ENCODE measurements around the gene FILIP1.

FILIP1 gene

DNA sequence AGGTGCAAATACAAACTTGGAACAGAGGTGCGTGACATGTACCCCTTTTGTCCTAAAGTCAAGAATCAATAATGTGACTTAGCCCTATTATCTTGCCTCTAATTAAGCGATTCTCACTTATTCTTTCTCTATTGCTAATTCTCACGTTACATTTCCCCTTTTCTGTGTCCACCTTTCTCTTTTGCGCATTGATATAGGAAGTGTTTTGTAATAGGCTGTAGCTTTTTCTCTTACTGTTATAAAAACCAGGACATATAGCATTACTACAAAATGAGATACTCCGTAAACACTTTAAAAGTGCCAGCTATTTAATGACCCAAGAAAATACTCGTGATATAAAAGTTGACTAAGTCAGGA, 208.3 kb downstream of the FILIP1 start:
- DNase-seq: no peak

DNA sequence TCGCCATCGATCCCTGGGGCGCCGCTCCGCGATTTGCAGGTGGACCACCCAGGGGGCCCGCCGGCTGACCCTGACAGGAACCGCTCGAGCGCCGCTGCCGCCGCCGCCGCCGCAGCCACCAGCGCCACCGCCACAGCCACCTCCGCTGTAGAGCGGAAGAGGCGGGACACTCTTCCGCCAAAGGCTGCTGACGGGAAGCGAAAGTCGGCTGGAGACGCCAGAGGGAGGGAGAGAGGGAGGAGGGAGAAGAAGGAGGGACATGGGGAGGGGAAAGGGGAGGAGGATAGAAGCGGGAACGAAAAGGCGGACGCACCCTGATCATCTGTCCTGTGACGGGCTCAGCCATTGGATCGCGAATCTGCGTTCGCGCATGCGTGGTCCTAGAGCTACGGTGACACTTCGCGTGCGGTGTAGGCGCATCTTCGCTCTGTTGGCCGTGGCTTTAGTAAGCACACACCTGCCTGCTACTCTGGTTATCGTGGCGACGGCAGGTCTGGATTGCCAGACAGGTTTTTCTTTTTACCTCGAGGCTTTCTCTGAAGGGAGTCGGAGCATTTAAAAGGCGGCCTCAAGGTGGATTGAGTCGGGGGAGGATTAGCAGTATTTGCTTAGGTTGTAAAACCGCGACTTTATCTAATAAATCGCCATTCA, 208.8 kb downstream of the FILIP1 start, which contains the start of gene TMEM30A:
TMEM30A (minus strand) TSS at position 161 of the 651 bp plus-strand sequence; CDS start at position 7, 154 bp downstream.
- DNase-seq: peak; percentile 99

DNA sequence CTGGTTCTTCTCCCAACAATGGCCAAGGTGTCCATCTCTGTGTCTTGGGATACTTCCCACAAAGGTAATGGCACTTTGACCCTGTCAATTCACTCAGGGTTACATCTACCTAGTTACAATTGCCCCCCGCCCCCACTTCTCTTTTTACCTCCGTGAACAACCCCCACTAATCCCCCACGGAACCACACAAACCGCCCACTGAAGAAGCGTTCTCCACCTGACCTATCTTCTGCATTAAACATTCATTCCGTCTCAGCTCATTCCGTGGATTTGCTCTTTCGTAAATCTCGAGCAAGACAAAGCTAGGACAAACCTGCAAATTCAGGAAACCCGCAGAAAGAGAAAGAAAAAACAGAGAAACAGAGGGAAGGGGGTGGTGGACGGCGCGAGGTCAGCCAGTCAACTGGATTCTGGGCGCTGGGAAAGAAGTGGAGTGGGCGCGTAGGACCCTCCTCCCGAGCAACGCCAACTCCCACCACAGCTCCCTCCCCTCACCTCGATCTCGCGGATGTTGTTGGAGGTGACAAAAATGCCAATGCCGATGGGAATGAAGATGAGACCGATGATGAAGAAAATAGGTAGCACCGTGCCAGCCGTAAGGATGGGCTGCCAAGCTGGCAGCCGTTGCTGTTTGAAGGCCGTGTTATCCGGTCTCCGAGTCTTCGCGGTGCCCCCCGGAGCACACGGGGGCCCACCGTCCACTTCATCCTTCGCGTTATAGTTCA, 209.5 kb downstream of the FILIP1 start:
- peak; percentile 56 for DNase-seq

DNA sequence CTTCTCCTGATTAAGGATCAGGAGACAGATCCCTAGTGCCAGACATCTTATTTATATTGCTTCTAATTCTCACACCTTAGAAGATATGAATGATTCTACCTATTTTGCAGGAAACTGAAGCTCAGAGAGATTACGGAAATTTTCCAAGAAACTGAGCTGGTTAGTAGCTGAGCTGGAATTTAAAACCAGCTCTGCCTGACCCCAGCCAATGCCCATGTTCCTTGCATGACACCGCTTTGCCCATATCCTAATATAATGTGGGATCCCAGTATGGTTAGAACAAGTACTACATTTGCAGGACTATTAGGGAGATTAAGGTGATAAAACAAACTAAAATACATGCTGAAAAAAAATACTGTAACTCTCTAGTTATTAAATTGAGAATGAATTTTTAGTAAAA, 210.9 kb downstream of the FILIP1 start:
- DNase-seq: no peak

DNA sequence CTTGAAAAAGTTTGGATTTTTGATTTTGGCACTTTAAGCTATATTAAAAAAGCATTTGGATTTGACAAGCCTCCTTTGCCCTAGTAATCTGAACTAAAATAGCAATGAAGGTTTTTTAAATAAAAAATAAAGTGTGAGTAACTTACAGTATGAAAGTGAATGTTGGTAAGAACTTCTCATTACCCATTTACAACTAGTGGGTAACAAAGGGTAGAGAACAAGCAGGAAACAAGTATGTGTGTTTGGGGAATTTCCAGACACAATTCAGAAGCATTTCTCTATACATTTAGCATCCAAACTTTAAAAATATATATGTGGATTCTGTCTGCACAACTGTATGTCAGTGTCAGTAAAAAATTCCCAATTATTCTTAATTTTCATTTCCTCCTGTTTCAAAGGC, 211.9 kb downstream of the FILIP1 start:
- DNase-seq: no peak

DNA sequence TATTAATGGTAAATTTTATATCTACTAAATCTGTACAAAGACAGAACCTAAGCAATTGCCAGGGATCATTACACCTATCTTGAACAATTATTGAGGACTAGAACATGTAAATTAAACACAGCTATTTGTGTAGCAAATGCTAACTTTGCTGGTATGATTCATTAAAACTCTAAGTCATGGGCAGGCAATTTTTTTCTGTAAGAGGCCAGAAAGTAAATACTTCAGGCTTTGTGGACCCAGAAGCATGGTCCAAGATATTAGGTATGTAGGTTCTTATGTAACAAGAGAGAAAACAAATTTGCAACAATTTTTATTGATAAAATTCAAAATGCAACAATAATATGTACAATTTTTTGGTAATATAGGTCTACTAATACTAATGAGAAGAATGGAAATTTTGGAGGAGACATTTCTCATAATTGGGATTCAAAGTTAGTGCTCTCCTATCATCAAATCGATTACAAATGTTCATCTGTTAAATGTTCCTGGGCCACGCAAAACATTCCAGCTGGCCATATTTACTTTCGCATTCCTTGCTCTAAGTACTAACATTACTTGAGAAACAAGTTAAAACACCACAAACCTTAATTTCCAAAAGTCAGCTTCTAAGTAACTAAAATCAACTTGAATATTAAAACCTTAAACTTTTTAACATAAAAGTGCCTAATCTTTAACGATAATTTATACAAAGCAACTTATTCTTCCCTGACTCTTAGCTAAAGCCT, 213.3 kb downstream of the FILIP1 start:
- no peak for DNase-seq

GRCh38 chr6:75279418-75279817, 214.2 kb downstream of the FILIP1 start:
- no peak for DNase-seq

- DNase-seq: peak; percentile 59
These were observed 215.0 kb downstream of the FILIP1 start for GRCh38 chr6:75278474-75279077.

DNA sequence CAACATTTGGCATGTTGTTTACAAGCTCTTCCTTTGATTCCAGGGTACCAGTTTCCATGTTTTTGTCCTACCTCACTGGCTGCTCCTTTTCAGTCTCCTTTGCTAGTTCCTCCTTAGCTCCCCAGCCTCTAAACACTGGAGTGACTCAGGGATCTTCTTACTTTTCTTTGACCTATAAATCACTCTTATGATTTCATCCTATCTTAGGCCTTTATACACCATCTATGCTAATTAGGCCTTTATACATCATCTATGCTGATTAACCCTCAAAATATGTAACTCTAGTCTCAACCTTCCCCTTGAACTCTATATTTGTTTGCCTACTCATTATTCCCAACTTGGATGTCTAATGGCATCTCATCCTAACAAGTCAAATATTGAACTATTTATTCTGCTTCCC, 218.5 kb downstream of the FILIP1 start:
- no peak for DNase-seq

DNA sequence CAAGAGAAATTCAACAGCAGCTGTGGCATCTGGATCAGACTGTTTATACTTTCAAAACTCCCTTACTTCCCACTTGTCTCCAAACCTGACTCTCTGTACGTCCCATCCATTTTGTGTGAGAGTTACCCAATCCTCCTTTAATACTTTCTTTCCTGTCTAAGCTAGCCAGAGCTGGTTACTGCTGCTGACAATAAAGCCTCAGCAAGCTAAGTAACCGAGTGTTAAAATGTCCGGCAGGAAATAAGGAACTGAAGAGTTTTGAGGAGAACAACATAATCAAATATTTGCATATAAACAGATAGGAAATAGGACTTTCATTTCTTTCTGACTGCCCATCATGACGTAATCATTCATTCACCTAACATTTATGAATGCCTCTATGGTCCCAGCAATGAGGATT, 220.6 kb downstream of the FILIP1 start:
- DNase-seq: no peak

DNA sequence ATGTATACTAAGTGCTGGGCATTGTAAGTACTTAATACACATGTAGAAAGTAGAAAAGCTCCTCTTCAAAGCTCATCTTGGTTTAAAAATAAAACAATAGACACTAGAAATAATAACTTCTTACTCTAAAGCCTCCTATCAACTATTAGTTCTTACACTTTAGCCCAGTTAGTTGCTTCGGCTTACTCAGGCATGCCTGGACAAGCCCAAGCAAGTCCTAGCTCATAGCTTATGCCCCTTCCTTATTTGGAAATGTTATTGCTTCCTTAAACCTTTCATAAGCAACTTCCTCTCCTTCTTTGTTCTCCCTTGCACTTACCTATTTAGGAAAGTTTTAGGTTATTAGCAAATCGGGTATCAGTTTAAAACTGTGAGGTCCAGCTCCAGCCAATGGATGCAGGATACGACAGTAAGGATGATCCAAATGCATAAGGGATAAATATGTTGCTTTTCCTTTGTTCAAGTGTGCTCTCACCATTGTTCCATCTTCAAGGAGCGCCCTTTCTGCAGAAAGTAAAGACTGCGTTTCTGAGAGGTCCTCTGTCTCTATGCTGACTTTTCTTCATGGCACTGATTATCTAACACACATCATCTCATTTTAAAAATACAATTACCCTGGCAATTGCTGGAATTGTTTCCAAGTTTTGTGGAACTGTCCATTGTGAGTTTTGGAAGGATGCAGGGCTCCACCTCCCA, 221.3 kb downstream of the FILIP1 start:
- DNase-seq: peak; percentile 18

- no peak for DNase-seq
These were observed 224.6 kb downstream of the FILIP1 start for GRCh38 chr6:75268988-75269354.

DNA sequence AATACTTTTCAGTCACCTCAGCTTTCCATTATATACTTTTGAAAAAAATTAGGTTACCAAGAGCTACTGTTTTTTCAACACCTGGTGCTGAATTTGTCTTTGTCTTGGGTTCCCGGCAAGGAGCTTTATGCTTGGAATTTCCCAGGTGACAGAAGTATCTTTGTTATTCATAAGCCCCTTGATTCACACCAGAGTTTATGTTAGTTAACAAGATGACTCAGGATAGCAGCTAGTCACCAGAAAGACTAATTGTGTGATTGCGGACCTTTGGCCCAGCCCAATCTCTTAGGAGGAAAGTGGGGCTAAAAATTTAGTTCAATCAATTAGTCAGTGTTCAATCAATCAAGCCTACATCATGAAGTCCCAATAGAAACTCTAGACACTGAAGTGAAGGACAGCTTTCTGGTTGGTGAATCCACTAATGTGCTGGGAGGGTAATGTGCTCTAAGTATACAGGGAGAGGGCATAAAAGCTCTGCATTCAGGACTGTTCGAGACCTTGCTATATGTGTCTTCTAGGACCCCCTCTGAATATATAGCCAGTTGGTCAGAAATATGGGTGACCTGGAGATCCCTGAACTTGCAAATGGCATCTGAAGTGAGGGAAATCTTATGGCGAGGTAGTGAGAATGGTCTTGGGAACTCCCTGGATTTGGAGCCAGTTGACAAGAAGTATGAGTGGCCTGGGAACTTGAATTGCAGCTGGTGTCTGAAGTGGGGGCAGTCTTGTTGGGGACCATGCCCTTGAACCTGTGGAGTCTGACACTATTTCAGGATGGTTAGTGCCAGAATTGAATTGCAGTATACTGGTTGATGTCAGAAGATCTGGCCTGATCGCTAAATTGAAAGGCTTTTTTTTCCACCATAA, 225.2 kb downstream of the FILIP1 start:
- no peak for DNase-seq

GRCh38 chr6:75267461-75267860, 226.1 kb downstream of the FILIP1 start:
- DNase-seq: no peak

DNA sequence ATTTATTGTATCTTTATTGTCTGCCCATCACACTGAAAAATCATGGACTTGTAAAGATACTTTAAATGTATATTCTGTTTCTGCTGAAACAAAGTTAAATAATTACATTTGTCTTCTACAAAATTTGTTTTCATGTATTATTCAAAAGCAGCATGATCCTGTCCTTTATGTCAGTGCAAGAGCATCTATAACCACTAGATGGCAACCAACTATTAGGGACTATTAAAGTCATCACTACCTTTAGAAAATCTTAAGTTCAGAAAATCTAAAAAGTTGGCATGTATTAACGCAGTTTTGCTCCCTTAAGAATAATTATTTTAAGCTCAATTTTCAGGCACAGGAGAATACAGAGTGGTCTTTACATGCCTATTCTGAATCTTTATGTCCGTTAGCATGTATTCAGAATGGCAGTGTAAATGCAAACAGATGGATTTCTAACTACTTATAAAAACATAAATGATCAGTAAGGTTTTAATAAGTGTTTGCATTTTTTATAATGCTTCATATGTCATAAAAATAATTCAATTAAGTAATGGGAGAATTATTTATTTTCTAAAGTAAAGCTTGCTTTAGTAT, 226.8 kb downstream of the FILIP1 start:
- peak; percentile 50 for DNase-seq

DNA sequence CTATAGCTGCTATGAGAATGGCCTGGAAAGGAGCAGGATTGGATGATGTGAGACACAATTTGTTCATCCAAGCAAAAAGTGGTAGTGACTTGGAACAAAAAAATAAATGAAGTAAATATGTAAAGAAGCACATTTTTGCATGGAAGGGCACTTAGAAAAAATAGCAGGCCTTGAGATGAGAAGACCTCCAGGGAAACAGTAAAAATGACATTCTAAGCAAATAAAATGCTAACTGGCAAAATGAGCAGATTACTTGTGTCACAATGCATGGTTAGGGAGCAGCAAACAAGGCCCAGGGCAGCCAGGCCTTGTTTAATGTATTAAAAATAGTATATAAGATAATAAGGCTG, 230.2 kb downstream of the FILIP1 start:
- DNase-seq: no peak

GRCh38 chr6:75262716-75263400, 230.7 kb downstream of the FILIP1 start:
- no peak for DNase-seq

GRCh38 chr6:75261299-75261698, 232.3 kb downstream of the FILIP1 start:
- no peak for DNase-seq

DNA sequence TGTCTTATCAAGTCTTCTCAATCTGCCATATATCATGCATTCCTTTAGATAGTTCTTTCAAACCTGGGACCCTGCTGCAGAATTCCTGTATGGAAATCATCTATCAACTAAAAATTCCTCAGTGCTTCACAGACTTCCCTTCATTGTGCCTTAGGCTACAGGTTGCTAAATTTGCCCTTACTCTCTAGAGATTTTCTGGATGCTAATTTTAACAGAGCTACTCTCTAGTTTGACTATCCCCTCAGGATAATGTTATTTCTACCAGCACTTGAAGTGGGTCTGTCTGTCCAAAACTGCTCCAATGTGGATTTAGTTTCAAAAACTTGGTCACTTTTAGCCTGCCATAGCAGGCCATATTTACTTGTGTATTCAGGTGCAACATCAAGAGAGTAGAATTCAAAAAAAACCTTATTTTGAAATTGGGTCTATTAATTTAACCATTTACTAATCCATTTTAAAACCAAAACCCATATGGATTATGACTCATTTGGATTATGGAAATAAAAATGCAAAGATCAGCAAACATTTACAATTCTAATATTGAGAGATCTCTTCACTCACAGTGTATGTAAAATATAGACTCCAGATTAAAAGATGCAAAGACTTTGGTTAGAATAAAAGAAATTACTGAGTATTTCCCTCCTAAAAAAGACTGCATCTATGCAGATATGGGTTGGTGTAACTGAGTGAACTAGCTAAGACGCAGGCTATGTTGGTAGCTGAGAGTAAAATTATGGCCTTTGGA, 236.1 kb downstream of the FILIP1 start:
- DNase-seq: no peak

DNA sequence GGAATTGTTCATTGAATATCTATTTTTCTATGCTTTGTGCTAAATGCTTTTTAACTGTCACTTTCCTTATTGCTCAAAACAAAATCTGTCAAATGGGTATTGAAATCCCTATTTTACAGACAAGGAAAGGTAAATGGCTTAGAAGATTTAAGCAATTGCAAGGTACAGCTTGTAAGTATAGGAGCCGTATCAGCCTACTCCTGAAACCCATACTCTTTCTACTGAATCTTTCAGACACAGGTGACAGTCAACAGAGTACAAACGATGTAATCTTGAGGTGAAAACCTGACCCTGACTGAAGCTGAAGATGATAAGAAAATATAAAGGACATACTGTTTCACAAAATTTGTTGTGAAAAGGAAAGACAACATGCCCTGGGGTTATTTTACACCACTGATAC, 243.0 kb downstream of the FILIP1 start:
- DNase-seq: no peak
